ENCODE results near the gene MUC22.
A peak's percentile ranks its signal among the peaks of the same experiment; 100 is the strongest.

The MUC22 gene

DNA sequence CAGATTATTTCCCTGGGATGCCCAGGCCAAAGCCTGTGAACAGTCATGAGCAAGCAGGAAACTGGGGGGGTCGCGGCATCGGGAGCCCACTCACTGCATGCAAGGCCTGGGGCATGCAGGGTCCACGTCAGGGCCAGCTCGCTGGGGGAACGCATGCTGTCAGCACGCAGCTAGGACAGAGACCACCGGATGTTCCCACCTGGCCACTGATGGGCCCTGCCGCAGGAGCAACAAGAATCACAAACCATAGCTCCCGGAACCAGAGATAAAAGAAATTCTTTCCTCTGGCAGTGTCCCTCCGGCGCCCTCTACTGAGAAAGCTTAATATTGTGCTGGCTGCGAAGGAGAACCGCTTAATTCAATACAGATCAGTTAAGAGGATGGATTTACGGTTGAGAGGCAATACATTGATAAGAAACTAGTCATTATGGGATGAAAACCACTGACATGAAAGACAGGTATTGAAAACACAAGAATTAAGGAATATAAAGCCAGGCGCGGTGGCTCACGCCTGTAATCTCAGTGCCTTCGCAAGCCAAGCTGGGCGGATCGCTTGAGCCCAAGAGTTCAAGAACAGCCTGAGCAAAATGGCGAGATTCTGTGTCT lies 69.5 kb downstream of the MUC22 start:
- DNase-seq (ENCODE audit: low read depth in 1 of 2, low spot score in 1 of 2): peak; percentile 44 to 73
- in situ Hi-C loops (cut with HindIII; ENCODE audit: low pct_unique_long_range_greater_than_20kb, low sequenced_read_pairs): no loop called here
- no peak for TF ChIP-seq JUND (IDR thresholded peaks at IDR 0.05; ENCODE audit: low read depth)

DNA sequence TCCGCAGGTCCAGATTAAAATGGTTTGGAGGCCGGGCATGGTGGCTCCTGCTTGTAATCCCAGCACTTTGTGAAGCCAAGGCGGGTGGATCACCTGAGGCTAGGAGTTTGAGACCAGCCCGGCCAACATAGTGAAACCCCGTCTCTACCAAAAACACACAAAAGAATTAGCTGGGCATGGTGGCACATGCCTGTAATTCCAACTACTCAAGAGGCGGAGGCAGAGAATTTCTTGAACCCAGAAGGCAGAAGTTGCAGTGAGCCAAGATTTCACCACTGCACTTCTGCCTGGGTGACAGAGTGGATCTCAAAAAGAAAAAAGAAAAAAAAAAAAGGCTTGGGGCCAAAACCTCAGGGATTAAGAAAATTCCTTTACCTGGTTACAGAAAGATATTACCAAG lies 71.6 kb downstream of the MUC22 start:
- no peak for TF ChIP-seq JUND (IDR thresholded peaks at IDR 0.05; ENCODE audit: low read depth)
- in situ Hi-C loops (cut with HindIII; ENCODE audit: low pct_unique_long_range_greater_than_20kb, low sequenced_read_pairs): no loop called here
- DNase-seq (ENCODE audit: low read depth in 1 of 2, low spot score in 1 of 2): peak in 1 of 2 experiments; percentile 70

DNA sequence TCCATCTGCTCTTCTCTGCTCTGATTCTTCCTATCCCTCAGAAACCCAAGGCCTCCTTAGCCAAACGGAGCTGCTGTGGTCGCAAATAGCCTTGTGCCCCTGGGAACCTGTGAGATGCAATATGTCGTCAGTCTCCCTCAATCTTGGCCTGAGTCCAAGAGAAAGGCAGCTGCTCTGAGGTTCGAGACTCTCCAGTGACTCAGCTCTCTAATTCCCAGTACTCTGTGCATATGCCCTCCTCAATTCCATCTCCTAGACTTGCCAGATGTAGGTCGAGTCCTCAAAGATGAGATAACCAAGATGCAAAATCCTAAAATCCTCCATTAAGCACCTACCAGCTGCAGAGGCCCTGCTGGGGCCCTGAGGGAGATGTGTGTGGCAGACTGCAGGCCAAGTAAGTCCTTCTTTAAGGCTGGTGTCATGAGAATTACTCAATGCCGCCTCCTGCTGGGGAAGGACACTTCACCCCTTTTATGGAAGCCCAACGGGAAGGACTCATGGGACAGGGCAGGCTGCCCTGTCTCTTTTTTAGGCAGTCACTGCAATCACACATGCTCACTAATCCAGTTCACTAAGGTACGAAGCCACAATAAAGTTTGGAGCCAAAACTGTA lies 73.6 kb downstream of the MUC22 start:
- TF ChIP-seq JUND (IDR thresholded peaks at IDR 0.05; ENCODE audit: low read depth): no peak
- in situ Hi-C loops (cut with HindIII; ENCODE audit: low pct_unique_long_range_greater_than_20kb, low sequenced_read_pairs): no loop called here
- DNase-seq (ENCODE audit: low read depth in 1 of 2, low spot score in 1 of 2): peak in 1 of 2 experiments; percentile 31

All from T47D (cell line).